Fibroblast of lung (primary cell): ENCODE measurements around the gene CHCHD6. TPM values are rescaled to one million over a fixed set of nuclear protein-coding genes. Genes with fewer than 3 reads are reported as not detected.

Source experiments
- DNase-seq, 2 donors: peaks; one replicate each; pipeline versions ENCODE4 v3.0.0 to v3.0.0-alpha.2; 2010; ENCODE audit warnings: low read depth in 2 of 2
- H2AFZ ChIP-seq: 2 replicates; pipeline ENCODE4 v1.5.1; 2012; ENCODE audit warnings: low read length, control low read depth, inconsistent platforms
- H3K27ac ChIP-seq: 2 replicates; pipeline ENCODE4 v1.5.1; 2011; ENCODE audit warnings: low read length, control low read depth; ENCODE audit not compliant: insufficient read depth
- H3K27me3 ChIP-seq: 2 replicates; pipeline ENCODE4 v1.5.1; 2011; ENCODE audit warnings: mild to moderate bottlenecking, low read length; ENCODE audit not compliant: control insufficient read depth, insufficient read depth
- H3K36me3 ChIP-seq: 2 replicates; pipeline ENCODE4 v1.5.1; 2011; ENCODE audit warnings: low read length; ENCODE audit not compliant: control insufficient read depth, insufficient read depth
- H3K4me1 ChIP-seq: 2 replicates; pipeline ENCODE4 v1.5.1; 2011; ENCODE audit warnings: low read length; ENCODE audit not compliant: control insufficient read depth, insufficient read depth; ENCODE audit errors: extremely low read depth
- H3K4me2 ChIP-seq: 2 replicates; pipeline ENCODE4 v1.5.1; 2011; ENCODE audit warnings: low read length, control low read depth; ENCODE audit not compliant: insufficient read depth; ENCODE audit errors: extremely low read depth
- H3K4me3 ChIP-seq, 4 experiments: fragments of 200-600 bp in 1 of 4; sonication (generic) in 1 of 4; replicated peaks in 1 of 4; 2 replicates each; pipeline ENCODE4 v1.5.1; 2011 to 2016; ENCODE audit warnings: low read length in 4 of 4, low read depth in 3 of 4, mild to moderate bottlenecking in 3 of 4, control low read depth in 2 of 4, inconsistent platforms in 1 of 4, mixed read lengths in 1 of 4; ENCODE audit not compliant: insufficient read depth in 1 of 4; ENCODE audit errors: control extremely low read depth in 1 of 4
- H3K79me2 ChIP-seq: 2 replicates; pipeline ENCODE4 v1.5.1; 2012; ENCODE audit warnings: mild to moderate bottlenecking, low read length, inconsistent platforms; ENCODE audit not compliant: control insufficient read depth, insufficient read depth
- H3K9ac ChIP-seq: 2 replicates; pipeline ENCODE4 v1.5.1; 2011; ENCODE audit warnings: mild to moderate bottlenecking, low read length, control low read depth; ENCODE audit not compliant: insufficient read depth
- H3K9me3 ChIP-seq: 2 replicates; pipeline ENCODE4 v1.5.1; 2012; ENCODE audit warnings: low read depth, low read length; ENCODE audit not compliant: control insufficient read depth, insufficient read depth
- H4K20me1 ChIP-seq: 2 replicates; pipeline ENCODE4 v1.5.1; 2011; ENCODE audit warnings: low read length; ENCODE audit not compliant: control insufficient read depth, insufficient read depth; ENCODE audit errors: extremely low read depth
- CTCF ChIP-seq, 2 donors: IDR thresholded peaks in 1 of 2; conservative IDR thresholded peaks in 1 of 2; 1 replicate in 1 of 2; 2 replicates in 1 of 2; pipeline ENCODE4 v1.5.1; 2011 to 2012; ENCODE audit warnings: low read length in 2 of 2, control low read depth in 1 of 2, inconsistent platforms in 1 of 2, low read depth in 1 of 2, mild to moderate bottlenecking in 1 of 2
- EZH2 ChIP-seq: IDR thresholded peaks from 2 replicates; pipeline ENCODE4 v1.5.1; 2012; ENCODE audit warnings: low read length, control low read depth, mild to moderate bottlenecking; ENCODE audit errors: missing control alignments
- polyA plus RNA-seq, 2 donors: library from polyadenylated mRNA; depleted of rRNA in 1 of 2; stranded (reverse) in 1 of 2; unstranded in 1 of 2; fragments of >200 nt; gene quantifications; 2 replicates each; pipeline ENCODE4 v1.2.1, GENCODE V29; 2011 to 2012; ENCODE audit warnings: missing spikeins in 1 of 2
- total RNA-seq: library from RNA; depleted of rRNA; stranded (reverse); fragments of >200 nt; gene quantifications from 2 replicates; pipeline ENCODE4 v1.2.1, GENCODE V29; 2014

Gene CHCHD6
- total and polyA plus RNA-seq, 2 donors (not counting 1 experiment from before 2014, with no cell fraction given): 9.5 to 11.1 TPM

DNA sequence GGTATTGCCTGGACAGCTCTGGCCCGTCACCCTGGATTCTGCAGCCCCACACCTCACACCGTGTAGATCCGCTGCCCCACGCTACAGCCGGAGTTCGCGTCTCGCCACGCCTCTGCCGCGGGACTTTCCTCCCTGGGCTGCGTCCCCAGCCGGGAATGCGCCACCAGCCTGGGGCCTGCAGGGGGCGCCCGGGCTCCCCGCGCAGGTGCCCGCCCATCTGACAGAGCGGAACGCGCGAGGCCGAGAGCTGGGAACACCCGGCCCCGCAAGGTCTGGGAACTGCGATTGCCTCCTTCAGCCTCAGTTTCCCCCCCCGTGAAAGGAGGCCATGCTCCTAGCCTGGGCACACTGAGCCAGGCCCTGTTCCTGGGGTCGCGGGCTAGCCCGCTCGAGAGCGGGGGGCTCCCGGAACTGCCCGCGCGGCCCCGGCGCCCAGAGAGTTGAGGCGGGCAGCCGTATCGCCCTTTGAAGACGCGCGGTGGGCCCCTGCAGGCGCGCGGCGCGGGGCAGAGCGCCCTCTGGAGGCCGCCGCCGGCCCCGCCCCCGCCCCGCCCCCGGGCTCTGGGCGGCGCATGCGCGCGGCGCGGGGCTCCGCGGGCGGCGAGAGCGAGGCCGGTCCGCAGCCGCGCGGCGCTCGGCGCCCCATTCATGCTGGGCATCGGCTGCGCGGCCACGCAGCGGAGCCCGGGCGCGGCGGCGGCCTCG, 278.6 kb downstream of the CHCHD6 start, which contains the start of gene PLXNA1:
Gene PLXNA1, plus strand, starts transcription at position 645 of the 705 bp plus-strand sequence. CDS start 5,479 bp downstream, outside the sequence.
- Histone ChIP-seq H3K4me2 (peak within 1 kb of the TSS; percentile 75), H3K36me3 (no peaks in the 10 kb centered on the region), H3K27me3 (peaks cover 9% of the 10 kb centered on the region), H3K4me1 (peaks cover 5% of the 10 kb centered on the region), H2AFZ (peak within 1 kb of the TSS; percentile 89), H3K27ac (peak within 1 kb of the TSS; percentile 50), H3K79me2 (peaks cover 38% of the 10 kb centered on the region), H3K9me3 (no peaks in the 10 kb centered on the region), H3K9ac (peak within 1 kb of the TSS; percentile 74), H3K4me3 (peak within 1 kb of the TSS; percentile 57 to 83 (median 60)), H4K20me1 (no peaks in the 10 kb centered on the region)
- TF ChIP-seq EZH2 (no peak), CTCF (conservative IDR thresholded peaks at IDR 0.05 in 1 of 2, IDR thresholded peaks at IDR 0.05 in 1 of 2; ENCODE audit: low read depth in 1 of 2, low read length in 2 of 2) (peak; percentile 78 to 81)
- peak; percentile 73 to 74 for DNase-seq

DNA sequence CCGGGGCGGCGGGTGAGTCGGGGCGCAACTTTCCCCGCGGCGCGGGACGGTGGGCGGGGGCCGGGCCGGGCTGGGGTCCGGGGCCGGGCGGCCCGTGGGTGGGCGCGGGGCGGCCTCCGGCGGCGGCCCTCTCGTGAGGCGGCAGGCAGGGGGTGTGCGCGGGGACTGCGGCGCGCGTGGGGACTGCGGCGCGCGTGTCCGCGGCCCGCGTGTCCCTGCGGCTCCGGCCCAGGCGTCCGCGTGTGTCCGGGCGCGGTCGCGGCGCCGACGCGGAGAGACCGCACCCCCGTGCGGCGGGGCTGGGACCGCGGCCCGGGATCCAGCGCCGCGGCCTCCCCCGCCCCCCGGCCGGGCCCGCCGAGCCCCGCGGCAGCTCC, 279.2 kb downstream of the CHCHD6 start:
- TF ChIP-seq EZH2: no peak
- TF ChIP-seq CTCF (conservative IDR thresholded peaks at IDR 0.05 in 1 of 2, IDR thresholded peaks at IDR 0.05 in 1 of 2; ENCODE audit: low read depth in 1 of 2, low read length in 2 of 2): no peak
- H3K36me3 ChIP-seq: no peaks in the 10 kb centered on the region
- H3K4me2 ChIP-seq: no peak overlapping the region
- H3K79me2 ChIP-seq: peaks cover 43% of the 10 kb centered on the region
- no peak overlapping the region for H3K27ac ChIP-seq
- no peak overlapping the region for H2AFZ ChIP-seq
- no peaks in the 10 kb centered on the region for H4K20me1 ChIP-seq
- peak overlapping the region in 2 of 4 experiments; percentile 61 to 83 for H3K4me3 ChIP-seq
- H3K27me3 ChIP-seq: peaks cover 6% of the 10 kb centered on the region
- peak overlapping the region; percentile 74 for H3K9ac ChIP-seq
- no peaks in the 10 kb centered on the region for H3K9me3 ChIP-seq
- no peak for DNase-seq
- peaks cover 5% of the 10 kb centered on the region for H3K4me1 ChIP-seq

- peaks cover 4% of the 10 kb centered on the region for H3K27me3 ChIP-seq
- H3K4me3 ChIP-seq: peak overlapping the region; percentile 57 to 83 (median 60)
- no peaks in the 10 kb centered on the region for H4K20me1 ChIP-seq
- H3K4me2 ChIP-seq: peak overlapping the region; percentile 75
- no peaks in the 10 kb centered on the region for H3K9me3 ChIP-seq
- peak in 1 of 2 donors; percentile 43 for DNase-seq
- H3K79me2 ChIP-seq: peaks cover 49% of the 10 kb centered on the region
- H2AFZ ChIP-seq: no peak overlapping the region
- peaks cover 4% of the 10 kb centered on the region for H3K36me3 ChIP-seq
- peaks cover 5% of the 10 kb centered on the region for H3K4me1 ChIP-seq
- H3K9ac ChIP-seq: peak overlapping the region; percentile 74
- TF ChIP-seq CTCF (conservative IDR thresholded peaks at IDR 0.05 in 1 of 2, IDR thresholded peaks at IDR 0.05 in 1 of 2; ENCODE audit: low read depth in 1 of 2, low read length in 2 of 2): no peak
- TF ChIP-seq EZH2: no peak
- H3K27ac ChIP-seq: peak overlapping the region; percentile 50
Measured at GRCh38 chr3:126983653-126984390, 279.8 kb downstream of the CHCHD6 start.
